Measurements from ENCODE around the gene MREG. TPM values are rescaled to one million over a fixed set of nuclear protein-coding genes. Genes with fewer than 3 reads are reported as not detected.
A peak's percentile ranks its signal among the peaks of the same experiment; 100 is the strongest.

The MREG gene
- total RNA-seq, 1 donor, result 4.3 TPM

- TF ChIP-seq, protein P1, sequence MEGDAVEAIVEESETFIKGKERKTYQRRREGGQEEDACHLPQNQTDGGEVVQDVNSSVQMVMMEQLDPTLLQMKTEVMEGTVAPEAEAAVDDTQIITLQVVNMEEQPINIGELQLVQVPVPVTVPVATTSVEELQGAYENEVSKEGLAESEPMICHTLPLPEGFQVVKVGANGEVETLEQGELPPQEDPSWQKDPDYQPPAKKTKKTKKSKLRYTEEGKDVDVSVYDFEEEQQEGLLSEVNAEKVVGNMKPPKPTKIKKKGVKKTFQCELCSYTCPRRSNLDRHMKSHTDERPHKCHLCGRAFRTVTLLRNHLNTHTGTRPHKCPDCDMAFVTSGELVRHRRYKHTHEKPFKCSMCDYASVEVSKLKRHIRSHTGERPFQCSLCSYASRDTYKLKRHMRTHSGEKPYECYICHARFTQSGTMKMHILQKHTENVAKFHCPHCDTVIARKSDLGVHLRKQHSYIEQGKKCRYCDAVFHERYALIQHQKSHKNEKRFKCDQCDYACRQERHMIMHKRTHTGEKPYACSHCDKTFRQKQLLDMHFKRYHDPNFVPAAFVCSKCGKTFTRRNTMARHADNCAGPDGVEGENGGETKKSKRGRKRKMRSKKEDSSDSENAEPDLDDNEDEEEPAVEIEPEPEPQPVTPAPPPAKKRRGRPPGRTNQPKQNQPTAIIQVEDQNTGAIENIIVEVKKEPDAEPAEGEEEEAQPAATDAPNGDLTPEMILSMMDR (IDR thresholded peaks at IDR 0.05; ENCODE audit: insufficient read depth, low read depth, low read length), result peak; percentile 79
- DNase-seq (ENCODE audit: low read depth), result peak; percentile 53
These were observed 9.8 kb upstream of the MREG start for GRCh38 chr2:216023055-216023648.

DNA sequence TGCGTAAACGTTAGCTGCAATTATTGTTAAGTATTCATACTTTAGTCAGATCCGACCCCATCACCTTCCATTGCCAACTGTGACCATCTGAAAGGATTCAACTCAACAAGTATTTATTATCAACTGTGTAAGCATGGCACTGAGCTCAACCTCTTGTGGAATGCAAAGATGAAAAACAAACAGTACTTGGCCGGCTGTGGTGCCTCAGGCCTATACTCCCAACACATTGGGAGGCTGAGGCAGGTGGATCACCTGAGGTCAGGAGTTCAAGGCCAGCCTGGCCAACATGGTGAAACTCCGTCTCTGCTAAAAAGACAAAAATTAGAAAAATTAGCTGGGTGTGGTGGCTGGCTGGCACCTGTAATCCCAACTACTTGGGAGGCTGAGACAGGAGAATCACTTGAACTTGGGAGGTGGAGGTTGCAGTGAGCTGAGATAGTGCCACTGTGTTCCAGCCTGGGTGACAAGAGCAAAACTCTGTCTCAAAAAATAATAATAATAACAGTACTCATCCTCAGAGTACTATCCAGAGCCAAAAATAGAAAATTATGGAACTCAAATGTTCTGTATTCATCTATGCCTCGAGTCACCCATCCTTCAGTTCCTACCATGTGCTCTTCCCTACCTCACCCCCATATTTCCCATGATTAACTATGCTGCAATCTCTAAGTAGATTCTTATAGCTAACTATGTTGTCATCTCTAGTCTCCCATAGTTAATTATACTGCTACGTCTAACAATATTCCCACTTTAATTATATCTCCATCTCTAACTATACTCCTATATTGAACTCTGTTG is 8.6 kb upstream of the MREG start:
- H3K4me3 ChIP-seq (ENCODE audit: low read depth, low read length), result no peak overlapping the region
- no peak for DNase-seq (ENCODE audit: low read depth)
- TF ChIP-seq, protein P1 (IDR thresholded peaks at IDR 0.05; ENCODE audit: insufficient read depth, low read depth, low read length), result no peak

More at GRCh38 chr2:216023055-216023648, 9.8 kb upstream of the MREG start:
- H3K4me3 ChIP-seq (ENCODE audit: low read depth, low read length), result no peak overlapping the region

DNA sequence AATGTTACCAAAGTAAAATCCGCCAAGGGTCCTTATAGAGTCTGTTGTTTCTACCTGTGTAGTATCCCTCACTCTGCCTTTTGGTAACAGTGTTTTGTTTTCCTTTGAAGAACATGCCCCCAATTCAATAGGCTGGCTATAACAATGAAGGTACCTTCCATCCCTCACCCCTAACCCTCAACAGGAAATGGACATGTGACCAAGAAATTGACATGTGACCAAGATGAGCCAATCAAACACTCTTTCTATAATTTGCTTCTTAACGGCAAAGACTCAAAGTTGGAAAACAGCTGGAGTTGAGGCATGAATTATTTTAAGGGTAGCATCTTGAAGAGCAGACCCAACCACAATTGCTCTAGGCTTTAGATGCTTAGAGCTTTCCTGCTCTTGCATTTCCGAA is 5.4 kb upstream of the MREG start:
- DNase-seq (ENCODE audit: low read depth), result no peak
- no peak overlapping the region for H3K4me3 ChIP-seq (ENCODE audit: low read depth, low read length)
- TF ChIP-seq, protein P1 (IDR thresholded peaks at IDR 0.05; ENCODE audit: insufficient read depth, low read depth, low read length), result no peak

DNA sequence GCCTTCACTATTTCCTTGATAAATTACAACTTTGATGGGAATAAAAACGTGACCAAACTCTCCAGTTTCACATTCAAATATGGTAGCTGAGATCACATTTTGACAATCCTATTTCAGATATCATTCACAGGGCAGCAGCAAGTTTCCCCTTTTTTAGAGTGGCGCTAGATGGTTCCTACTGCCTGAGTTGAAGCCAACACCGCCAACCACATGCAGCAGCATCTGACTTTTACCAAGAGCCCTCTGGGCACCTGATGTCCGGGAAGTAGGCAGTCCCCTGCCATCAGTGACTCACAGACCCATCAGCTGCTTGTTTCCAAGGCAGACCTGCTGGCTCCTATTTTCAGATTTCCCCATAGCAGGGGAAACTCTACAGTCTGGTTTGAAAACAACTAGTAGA is 4.0 kb upstream of the MREG start:
- DNase-seq (ENCODE audit: low read depth), result no peak
- TF ChIP-seq, protein P1 (IDR thresholded peaks at IDR 0.05; ENCODE audit: insufficient read depth, low read depth, low read length), result no peak
- H3K4me3 ChIP-seq (ENCODE audit: low read depth, low read length), result no peak overlapping the region

- no peak for DNase-seq (ENCODE audit: low read depth)
- TF ChIP-seq, protein P1 (IDR thresholded peaks at IDR 0.05; ENCODE audit: insufficient read depth, low read depth, low read length), result no peak
- no peak overlapping the region for H3K4me3 ChIP-seq (ENCODE audit: low read depth, low read length)
These were observed 3.2 kb upstream of the MREG start for GRCh38 chr2:216016581-216016980.

DNA sequence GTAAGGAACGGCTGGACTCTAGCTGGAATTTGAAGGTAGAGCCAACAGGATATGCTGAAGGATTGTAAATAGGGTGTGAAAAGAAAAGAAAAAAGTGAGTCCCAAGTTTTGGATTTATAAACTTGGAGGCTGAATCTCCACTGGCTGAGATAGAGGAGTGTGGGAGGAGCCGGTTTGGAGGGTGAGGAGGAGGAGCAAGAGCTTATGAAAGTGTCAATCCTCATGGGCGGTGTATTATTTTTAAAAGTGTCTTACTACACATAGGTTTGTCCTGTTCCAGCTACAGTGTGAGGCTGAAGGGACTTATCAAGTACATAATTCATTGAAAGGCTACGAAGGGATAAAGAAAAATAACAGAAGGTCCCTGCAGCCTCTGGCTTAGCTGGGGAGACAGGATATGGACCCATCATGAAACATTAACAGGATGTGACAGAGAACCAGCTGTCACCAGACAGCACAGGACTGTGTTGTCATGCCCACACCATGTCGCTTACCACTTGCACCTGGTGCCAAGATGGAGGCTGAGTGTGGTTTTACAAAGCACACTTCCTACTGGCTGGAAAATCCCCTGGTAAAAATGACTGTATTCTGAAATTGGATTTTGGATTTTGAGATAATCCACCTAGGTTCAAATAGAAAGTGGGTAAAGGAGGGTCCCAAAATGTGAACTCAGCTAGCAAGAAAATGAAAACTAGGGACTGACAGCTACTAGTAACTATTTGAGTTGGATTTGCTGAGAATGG is 2.5 kb upstream of the MREG start:
- no peak overlapping the region for H3K4me3 ChIP-seq (ENCODE audit: low read depth, low read length)
- DNase-seq (ENCODE audit: low read depth), result no peak
- TF ChIP-seq, protein P1 (IDR thresholded peaks at IDR 0.05; ENCODE audit: insufficient read depth, low read depth, low read length), result no peak
